ENCODE measurements around the gene CMKLR1. TPM values are rescaled to one million over a fixed set of nuclear protein-coding genes. Genes with fewer than 3 reads are reported as not detected.

CMKLR1 gene
- total RNA-seq, 1 donor from 2014 or later, result 0.57 TPM

DNA sequence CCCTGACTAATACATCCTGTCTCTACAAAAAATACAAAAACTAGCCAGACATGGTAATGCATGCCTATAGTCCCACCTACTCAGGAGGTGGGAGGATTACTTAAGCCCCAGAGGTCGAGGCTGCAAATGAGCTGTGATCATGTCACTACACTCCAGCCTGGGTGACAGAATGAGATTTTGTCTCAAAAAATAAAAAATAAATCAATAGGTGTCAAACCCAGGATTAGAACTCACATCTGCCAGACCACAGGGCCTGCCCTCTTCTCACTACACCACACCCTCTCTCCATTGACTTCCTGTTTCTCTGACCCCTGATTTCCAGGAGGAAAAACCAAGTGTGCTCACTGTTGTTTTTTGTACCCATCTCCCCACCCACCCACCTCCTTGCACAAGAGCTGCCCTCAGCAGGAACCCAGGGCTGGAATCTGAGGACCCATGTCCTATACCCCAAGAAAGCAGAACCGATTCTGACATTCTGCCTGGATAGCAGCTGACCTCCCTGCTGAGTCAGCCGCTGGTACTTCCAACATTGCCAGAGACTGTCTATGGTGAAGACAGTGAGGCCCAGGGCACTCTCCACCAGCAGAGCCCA lies 6.2 kb downstream of the CMKLR1 start:
- H3K27ac Mint-ChIP-seq (ENCODE audit: unreplicated experiment), result no peak overlapping the region
- peaks cover 9% of the 10 kb centered on the region for H3K9me3 Mint-ChIP-seq (ENCODE audit: unreplicated experiment)
- Histone ChIP-seq H3K79me2 (ENCODE audit: insufficient read depth, low read length) (no peaks in the 10 kb centered on the region), H3K27me3 (ENCODE audit: insufficient read depth, low read length) (no peaks in the 10 kb centered on the region), H3K9me3 (ENCODE audit: insufficient read depth, low read depth, low read length) (peaks cover 3% of the 10 kb centered on the region), H4K20me1 (ENCODE audit: insufficient read depth, low read length) (no peaks in the 10 kb centered on the region), H2AFZ (ENCODE audit: low read depth, low read length) (no peak overlapping the region), H3K4me2 (ENCODE audit: low read length) (no peak overlapping the region), H3K36me3 (ENCODE audit: insufficient read depth, low read length) (no peaks in the 10 kb centered on the region), H3K27ac (ENCODE audit: low read depth, low read length) (no peak overlapping the region), H3K4me3 (ENCODE audit: insufficient read depth, low read depth, low read length) (no peak overlapping the region), H3K4me1 (ENCODE audit: insufficient read depth, low read length) (no peaks in the 10 kb centered on the region), H3K9ac (ENCODE audit: low read length) (no peak overlapping the region)
- TF ChIP-seq EZH2 (IDR thresholded peaks at IDR 0.05; ENCODE audit: insufficient read depth, low read length), result no peak
- TF ChIP-seq, protein P1, sequence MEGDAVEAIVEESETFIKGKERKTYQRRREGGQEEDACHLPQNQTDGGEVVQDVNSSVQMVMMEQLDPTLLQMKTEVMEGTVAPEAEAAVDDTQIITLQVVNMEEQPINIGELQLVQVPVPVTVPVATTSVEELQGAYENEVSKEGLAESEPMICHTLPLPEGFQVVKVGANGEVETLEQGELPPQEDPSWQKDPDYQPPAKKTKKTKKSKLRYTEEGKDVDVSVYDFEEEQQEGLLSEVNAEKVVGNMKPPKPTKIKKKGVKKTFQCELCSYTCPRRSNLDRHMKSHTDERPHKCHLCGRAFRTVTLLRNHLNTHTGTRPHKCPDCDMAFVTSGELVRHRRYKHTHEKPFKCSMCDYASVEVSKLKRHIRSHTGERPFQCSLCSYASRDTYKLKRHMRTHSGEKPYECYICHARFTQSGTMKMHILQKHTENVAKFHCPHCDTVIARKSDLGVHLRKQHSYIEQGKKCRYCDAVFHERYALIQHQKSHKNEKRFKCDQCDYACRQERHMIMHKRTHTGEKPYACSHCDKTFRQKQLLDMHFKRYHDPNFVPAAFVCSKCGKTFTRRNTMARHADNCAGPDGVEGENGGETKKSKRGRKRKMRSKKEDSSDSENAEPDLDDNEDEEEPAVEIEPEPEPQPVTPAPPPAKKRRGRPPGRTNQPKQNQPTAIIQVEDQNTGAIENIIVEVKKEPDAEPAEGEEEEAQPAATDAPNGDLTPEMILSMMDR (IDR thresholded peaks at IDR 0.05; ENCODE audit: insufficient read depth, low read depth, low read length), result no peak
- DNase-seq (ENCODE audit: low read depth) (no peak), FAIRE-seq (no peak)
- no peak overlapping the region for H3K4me3 Mint-ChIP-seq (ENCODE audit: unreplicated experiment)
- peaks cover 1% of the 10 kb centered on the region for H3K36me3 Mint-ChIP-seq (ENCODE audit: low read depth, unreplicated experiment)
- H3K27me3 Mint-ChIP-seq (ENCODE audit: low read depth, unreplicated experiment), result peaks cover 18% of the 10 kb centered on the region
- peaks cover 15% of the 10 kb centered on the region for H3K4me1 Mint-ChIP-seq (ENCODE audit: low read depth, unreplicated experiment)

DNA sequence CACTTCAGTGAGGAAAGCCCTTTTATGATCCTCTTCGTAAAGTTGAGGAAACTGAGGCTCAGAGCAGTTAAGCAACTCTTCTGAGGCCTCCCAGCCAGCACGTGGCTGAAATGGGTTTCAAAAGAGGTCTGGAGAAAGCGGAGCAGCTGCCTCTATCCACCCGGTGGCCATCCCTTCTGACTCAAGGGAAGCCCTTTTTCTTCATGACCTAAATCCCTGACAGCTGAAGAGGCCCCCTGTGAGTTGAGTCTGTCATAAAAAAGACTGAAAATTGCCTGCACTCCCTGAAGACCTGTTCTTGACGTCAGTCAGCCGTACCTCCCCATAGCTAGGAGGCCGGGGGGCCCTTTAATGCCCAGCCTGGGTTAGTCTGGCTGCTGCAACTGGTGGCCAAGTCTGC lies 10.7 kb downstream of the CMKLR1 start:
- Histone ChIP-seq H3K27ac (ENCODE audit: low read depth, low read length) (no peak overlapping the region), H3K4me1 (ENCODE audit: insufficient read depth, low read length) (no peaks in the 10 kb centered on the region), H3K79me2 (ENCODE audit: insufficient read depth, low read length) (no peaks in the 10 kb centered on the region), H4K20me1 (ENCODE audit: insufficient read depth, low read length) (no peaks in the 10 kb centered on the region), H3K4me2 (ENCODE audit: low read length) (no peak overlapping the region), H3K36me3 (ENCODE audit: insufficient read depth, low read length) (no peaks in the 10 kb centered on the region), H2AFZ (ENCODE audit: low read depth, low read length) (no peak overlapping the region), H3K9me3 (ENCODE audit: insufficient read depth, low read depth, low read length) (peaks cover 3% of the 10 kb centered on the region), H3K9ac (ENCODE audit: low read length) (no peak overlapping the region), H3K27me3 (ENCODE audit: insufficient read depth, low read length) (peaks cover 3% of the 10 kb centered on the region), H3K4me3 (ENCODE audit: insufficient read depth, low read depth, low read length) (no peak overlapping the region)
- Mint-ChIP-seq H3K4me3 (ENCODE audit: unreplicated experiment) (no peak overlapping the region), H3K4me1 (ENCODE audit: low read depth, unreplicated experiment) (peaks cover 13% of the 10 kb centered on the region), H3K27me3 (ENCODE audit: low read depth, unreplicated experiment) (peaks cover 42% of the 10 kb centered on the region), H3K9me3 (ENCODE audit: unreplicated experiment) (peaks cover 10% of the 10 kb centered on the region), H3K36me3 (ENCODE audit: low read depth, unreplicated experiment) (peaks cover 1% of the 10 kb centered on the region), H3K27ac (ENCODE audit: unreplicated experiment) (no peak overlapping the region)
- TF ChIP-seq, protein P1 (IDR thresholded peaks at IDR 0.05; ENCODE audit: insufficient read depth, low read depth, low read length), result no peak
- no peak for TF ChIP-seq EZH2 (IDR thresholded peaks at IDR 0.05; ENCODE audit: insufficient read depth, low read length)
- DNase-seq (ENCODE audit: low read depth), result no peak
- no peak for FAIRE-seq

DNA sequence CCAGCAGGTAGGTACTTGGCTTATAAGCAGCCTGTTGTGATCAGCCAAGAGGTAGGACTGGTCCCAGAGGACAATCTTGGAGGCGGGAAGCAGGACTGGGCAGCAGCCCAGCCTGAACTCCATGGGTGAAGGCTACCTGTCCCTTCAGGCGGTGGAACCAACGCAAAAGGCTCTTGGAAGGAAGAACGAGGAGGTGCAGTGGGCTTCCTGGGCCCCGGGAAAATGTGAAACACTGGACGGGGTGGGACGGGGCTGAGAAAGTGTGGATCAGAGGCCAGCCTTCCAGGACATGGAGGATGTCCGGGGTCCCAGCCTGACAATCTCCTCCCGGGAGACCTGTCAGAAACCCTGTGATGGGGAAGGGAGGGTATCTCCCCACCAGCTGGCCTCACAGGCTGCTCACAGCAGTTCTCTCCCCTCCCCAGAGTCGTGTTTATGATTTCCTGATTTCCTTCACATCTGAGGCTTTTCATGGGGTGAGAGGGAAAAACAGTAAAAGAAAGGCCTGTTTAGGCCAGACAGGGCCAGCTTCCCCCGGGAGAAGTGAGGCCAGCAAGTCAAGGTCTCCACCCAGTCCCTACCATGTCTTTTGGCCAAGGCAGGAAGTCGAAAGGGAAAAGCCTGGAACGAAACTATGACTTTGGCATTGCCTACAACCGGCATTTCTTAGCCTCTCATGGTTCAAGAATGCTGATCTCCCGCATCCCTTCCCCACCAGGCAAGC lies 11.3 kb downstream of the CMKLR1 start:
- H3K9ac ChIP-seq (ENCODE audit: low read length), result no peak overlapping the region
- H3K4me3 Mint-ChIP-seq (ENCODE audit: unreplicated experiment), result no peak overlapping the region
- no peak for DNase-seq (ENCODE audit: low read depth)
- peaks cover 45% of the 10 kb centered on the region for H3K27me3 Mint-ChIP-seq (ENCODE audit: low read depth, unreplicated experiment)
- peaks cover 7% of the 10 kb centered on the region for H3K27me3 ChIP-seq (ENCODE audit: insufficient read depth, low read length)
- no peak overlapping the region for H3K27ac Mint-ChIP-seq (ENCODE audit: unreplicated experiment)
- no peaks in the 10 kb centered on the region for H3K79me2 ChIP-seq (ENCODE audit: insufficient read depth, low read length)
- no peaks in the 10 kb centered on the region for H3K4me1 ChIP-seq (ENCODE audit: insufficient read depth, low read length)
- H3K36me3 ChIP-seq (ENCODE audit: insufficient read depth, low read length), result no peaks in the 10 kb centered on the region
- H3K27ac ChIP-seq (ENCODE audit: low read depth, low read length), result no peak overlapping the region
- H3K4me2 ChIP-seq (ENCODE audit: low read length), result no peak overlapping the region
- peaks cover 4% of the 10 kb centered on the region for H3K36me3 Mint-ChIP-seq (ENCODE audit: low read depth, unreplicated experiment)
- H3K4me1 Mint-ChIP-seq (ENCODE audit: low read depth, unreplicated experiment), result peaks cover 8% of the 10 kb centered on the region
- TF ChIP-seq EZH2 (IDR thresholded peaks at IDR 0.05; ENCODE audit: insufficient read depth, low read length), result no peak
- TF ChIP-seq, protein P1 (IDR thresholded peaks at IDR 0.05; ENCODE audit: insufficient read depth, low read depth, low read length), result no peak
- peaks cover 3% of the 10 kb centered on the region for H3K9me3 ChIP-seq (ENCODE audit: insufficient read depth, low read depth, low read length)
- no peaks in the 10 kb centered on the region for H4K20me1 ChIP-seq (ENCODE audit: insufficient read depth, low read length)
- H2AFZ ChIP-seq (ENCODE audit: low read depth, low read length), result no peak overlapping the region
- no peak overlapping the region for H3K4me3 ChIP-seq (ENCODE audit: insufficient read depth, low read depth, low read length)
- no peak for FAIRE-seq
- H3K9me3 Mint-ChIP-seq (ENCODE audit: unreplicated experiment), result peaks cover 12% of the 10 kb centered on the region
